K562 (cell line): Measurements from ENCODE around the gene ABHD16B. TPM values are rescaled to one million over a fixed set of nuclear protein-coding genes. Genes with fewer than 3 reads are reported as not detected.

ENCODE experiments used
- ARID4B ChIP-seq: sonication (generic); formaldehyde crosslinking; IDR thresholded peaks from 2 replicates; pipeline ENCODE4 v1.8.0; 2022; ENCODE audit warnings: mild to moderate bottlenecking, missing genetic modification reagents
- CTBP1 ChIP-seq: fragments of 450-650 bp; IDR thresholded peaks from 2 replicates; pipeline ENCODE4 v1.6.1; 2016; ENCODE audit warnings: borderline replicate concordance
- E2F6 ChIP-seq, 2 experiments: IDR thresholded peaks; 2 replicates each; pipeline ENCODE4 v1.6.1; 2011; ENCODE audit warnings: borderline replicate concordance in 1 of 2, control low read depth in 1 of 2, low read depth in 1 of 2, low read length in 1 of 2, mild to moderate bottlenecking in 1 of 2, mixed read lengths in 1 of 2, moderate library complexity in 1 of 2; ENCODE audit not compliant: insufficient read depth in 1 of 2, insufficient read length in 1 of 2, poor library complexity in 1 of 2, severe bottlenecking in 1 of 2; ENCODE audit errors: extremely low read depth in 1 of 2
- EGR1 ChIP-seq: fragments of 450-650 bp; conservative IDR thresholded peaks from 2 replicates; pipeline ENCODE4 v1.6.1; 2017; ENCODE audit warnings: mild to moderate bottlenecking
- KDM1A ChIP-seq, 2 experiments: fragments of 450-650 bp; IDR thresholded peaks; 2 replicates each; pipeline ENCODE4 v1.6.1; 2016; ENCODE audit warnings: mild to moderate bottlenecking in 2 of 2
- KDM2B ChIP-seq: fragments of 250-450 bp; sonication (Bioruptor Pico); IDR thresholded peaks from 2 replicates; pipeline ENCODE4 v1.8.0; 2021; ENCODE audit warnings: mild to moderate bottlenecking, moderate library complexity
- L3MBTL2 ChIP-seq: fragments of 450-650 bp; IDR thresholded peaks from 2 replicates; pipeline ENCODE4 v1.6.1; 2016; ENCODE audit warnings: mild to moderate bottlenecking, moderate library complexity
- RBM14 ChIP-seq: fragments of 200-400 bp; formaldehyde crosslinking; IDR thresholded peaks from 2 replicates; pipeline ENCODE4 v1.6.1; 2018; ENCODE audit warnings: low read depth, mild to moderate bottlenecking, low read length, moderate library complexity, borderline replicate concordance; ENCODE audit not compliant: insufficient read depth
- RNF2 ChIP-seq: sonication (generic); IDR thresholded peaks from 2 replicates; pipeline ENCODE4 v1.6.1; 2016
- SP1 ChIP-seq: sonication (generic); formaldehyde crosslinking; IDR thresholded peaks from 2 replicates; pipeline ENCODE4 v1.8.1; 2022; ENCODE audit warnings: mild to moderate bottlenecking, missing genetic modification reagents
- TEAD1 ChIP-seq, 2 experiments: fragments of 450-650 bp in 1 of 2; sonication (generic) in 1 of 2; formaldehyde crosslinking; IDR thresholded peaks; 2 replicates each; pipeline versions ENCODE4 v1.4.0 to v1.8.0; 2020 to 2022; ENCODE audit warnings: mild to moderate bottlenecking in 2 of 2, missing genetic modification reagents in 1 of 2
- ZFX ChIP-seq: sonication (generic); formaldehyde crosslinking; IDR thresholded peaks from 2 replicates; pipeline ENCODE4 v1.8.0; 2022; ENCODE audit warnings: mild to moderate bottlenecking, missing genetic modification reagents, moderate library complexity
- polyA plus RNA-seq, 8 experiments: library from polyadenylated mRNA; depleted of rRNA in 4 of 8; stranded (reverse) in 5 of 8; unstranded in 3 of 8; fragments of >200 nt; fragmentation: Nextera tagmentation in 2 of 8; fragmentation: Illumina TruSeq in 1 of 8; extraction: Ambion mirVana in 2 of 8; extraction: Trizol in 1 of 8; gene quantifications; 2 replicates each; pipeline versions ENCODE4 v1.2.1 to v1.2.3, GENCODE V29; 2011 to 2014; ENCODE audit warnings: inconsistent platforms in 1 of 8, missing spikeins in 1 of 8
- total RNA-seq, 7 experiments: library from RNA; depleted of rRNA in 6 of 7; stranded (reverse); fragments of >200 nt in 6 of 7; fragmentation: Illumina TruSeq in 2 of 7; extraction: Trizol in 2 of 7; gene quantifications; 2 replicates each; pipeline versions ENCODE4 v1.2.1 to v1.2.3, GENCODE V29; 2011 to 2021; ENCODE audit warnings: low replicate concordance in 1 of 7

Gene ABHD16B
- total and polyA plus RNA-seq, 9 of the 15 experiments (the other 6 are each of a cell fraction or from before 2014, with no cell fraction given): not detected

- TF ChIP-seq RBM14 (no peak), E2F6 (IDR thresholded peaks at IDR 0.05; ENCODE audit: borderline replicate concordance in 1 of 2, extremely low read depth in 1 of 2, insufficient read depth in 1 of 2, insufficient read length in 1 of 2, low read depth in 1 of 2, low read length in 1 of 2, poor library complexity in 1 of 2, severe bottlenecking in 1 of 2) (peak in 1 of 2 experiments; percentile 74), EGR1 (0 out of 2 replicates have a peak, but pooled peaks have one; percentile 33), ZFX (CRISPR knock-in tag) (peak; percentile 54), SP1 (CRISPR knock-in tag) (peak; percentile 17; the same call in 1 of the 2 replicates), CTBP1 (0 out of 2 replicates have a peak, but pooled peaks have one; percentile 42), ARID4B (CRISPR knock-in tag) (0 out of 2 replicates have a peak, but pooled peaks have one; percentile 53), L3MBTL2 (peak; percentile 67), TEAD1 (CRISPR knock-in tag; IDR thresholded peaks at IDR 0.05) (peak in 1 of 2 experiments; percentile 52; a peak in 1 of 4 replicates), KDM2B (CRISPR knock-in tag) (0 out of 2 replicates have a peak, but pooled peaks have one; percentile 39), RNF2 (peak; percentile 52; the same call in 1 of the 2 replicates), KDM1A (IDR thresholded peaks at IDR 0.05) (0 out of 4 replicates have a peak, but pooled peaks have one; percentile 21 to 29)
Observed at GRCh38 chr20:63831993-63832686, 29.2 kb upstream of the ABHD16B start (continued).
